T follicular helper cell (primary cell): ENCODE results near the gene ZFAND4.
"Not testable (repeated sequence)": the region's sequence is repeated elsewhere in the genome, so short reads cannot be mapped to it uniquely, and the experiment has no call there.

Experiments
- DNase-seq: peaks from one replicate; pipeline ENCODE4 v3.0.0-alpha.2; 2020; ENCODE audit warnings: low read depth

The ZFAND4 gene

GRCh38 chr10:45589868-45590267, 82.7 kb downstream of the ZFAND4 start:
- DNase-seq, result no peak

- DNase-seq, result no peak
These were observed 83.6 kb downstream of the ZFAND4 start for GRCh38 chr10:45589009-45589408.

DNA sequence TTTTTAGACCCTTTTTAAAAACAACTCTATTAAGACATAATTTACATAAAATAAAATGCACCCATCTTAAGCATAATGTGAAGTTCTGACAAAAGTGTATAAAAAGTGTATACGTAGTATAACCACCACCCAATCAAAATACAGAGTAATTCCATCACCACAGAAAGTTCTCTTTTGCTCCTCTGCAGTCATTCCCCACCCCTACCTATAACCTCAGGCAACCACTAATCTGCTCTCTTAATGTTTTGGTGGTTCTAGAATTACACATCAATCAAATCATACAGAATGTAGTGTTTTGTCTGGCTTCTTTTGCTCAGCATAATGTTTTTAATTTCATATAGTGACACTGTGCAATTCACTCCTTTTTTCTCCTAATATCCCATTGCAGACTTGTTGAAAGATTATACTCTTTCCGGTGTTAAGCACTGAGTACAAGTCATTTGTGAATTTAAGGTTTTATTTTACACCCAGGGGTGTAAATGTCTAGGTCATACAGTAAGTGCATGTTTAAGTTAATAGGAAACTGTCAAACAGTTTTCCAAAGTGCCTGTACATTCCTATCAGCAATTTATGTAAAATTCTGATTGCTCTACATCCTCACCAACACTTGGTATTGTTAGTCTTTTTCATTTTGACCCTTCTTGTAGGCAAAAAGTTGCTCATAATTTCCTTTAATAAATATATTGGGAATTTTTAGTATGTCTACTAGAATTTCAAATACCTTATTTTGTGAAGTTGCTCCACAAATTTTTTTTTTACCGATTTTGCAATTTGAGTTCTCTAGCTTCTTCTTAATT, 86.3 kb downstream of the ZFAND4 start:
- no peak for DNase-seq

- DNase-seq, result no peak
These were observed 87.4 kb downstream of the ZFAND4 start for GRCh38 chr10:45585131-45585530.

GRCh38 chr10:45582386-45582781, 90.2 kb downstream of the ZFAND4 start:
- DNase-seq, result no peak

- no peak for DNase-seq
These were observed 90.8 kb downstream of the ZFAND4 start for GRCh38 chr10:45581582-45582385.

DNA sequence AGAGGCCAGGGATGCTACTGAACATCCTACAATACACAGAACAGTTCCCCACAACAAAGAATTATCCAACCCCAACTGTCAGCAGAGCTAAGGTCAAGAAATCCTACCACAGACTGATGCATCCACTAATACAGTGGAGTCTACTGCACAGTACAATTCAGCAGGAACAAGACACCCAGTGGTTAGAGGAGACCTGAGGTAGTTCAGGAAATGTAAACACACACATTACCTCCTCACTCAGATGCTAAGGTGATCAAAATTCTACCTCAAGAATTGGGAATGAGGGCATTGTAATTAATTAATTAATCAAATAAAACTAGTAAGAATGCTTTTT, 91.4 kb downstream of the ZFAND4 start:
- DNase-seq, result no peak

- DNase-seq, result no peak
These were observed 92.0 kb downstream of the ZFAND4 start for GRCh38 chr10:45580371-45581215.

GRCh38 chr10:45578384-45578971, 94.1 kb downstream of the ZFAND4 start:
- DNase-seq, result no peak

GRCh38 chr10:45575966-45576597, 96.5 kb downstream of the ZFAND4 start:
- DNase-seq, result no peak

- not testable (repeated sequence) for DNase-seq
These were observed 97.4 kb downstream of the ZFAND4 start for GRCh38 chr10:45575032-45575761.

DNA sequence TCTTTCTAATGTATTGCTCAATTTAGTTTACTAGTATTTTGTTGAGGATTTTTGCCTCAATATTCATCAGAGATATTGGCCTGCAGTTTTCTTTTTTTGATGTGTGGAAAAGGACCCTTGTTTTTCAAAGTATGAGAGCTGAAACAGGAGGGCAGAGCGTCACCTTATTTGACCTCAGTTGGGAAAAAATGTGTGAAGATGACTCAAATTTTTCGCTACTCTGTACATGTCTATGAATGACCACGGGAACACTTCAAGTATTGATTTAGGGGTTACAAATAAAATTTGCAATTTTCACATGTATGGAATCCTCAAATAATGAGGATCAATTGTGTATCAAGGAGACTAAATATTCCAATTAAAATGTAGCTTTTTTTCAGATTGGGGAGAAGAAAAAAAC, 103.1 kb downstream of the ZFAND4 start:
- no peak for DNase-seq

GRCh38 chr10:45566415-45566814, 106.2 kb downstream of the ZFAND4 start:
- DNase-seq, result no peak
